K562 (cell line): ENCODE results near the gene IPP. TPM values are rescaled to one million over a fixed set of nuclear protein-coding genes. Genes with fewer than 3 reads are reported as not detected.

Experiments
- ATAC-seq: fragments of 200-7000 bp; cut with Tn5 transposase; 3 replicates; pipeline ENCODE4 v1.9.1; 2020; ENCODE audit warnings: moderate library complexity
- BruUV-seq: library from RNA; stranded (reverse); fragments of 400-500 nt; replicated peaks from 2 replicates; lab custom pipeline; 2021; lab: Mats Ljungman, UMichigan
- CTCF ChIA-PET: fragments of 300-600 bp; formaldehyde crosslinking; extraction: SDS; loops from one replicate; lab custom pipeline; 2021; ENCODE audit warnings: low intra/inter-chr PET ratio; lab: Yijun Ruan, JAX
- POLR2A ChIA-PET: fragments of 300-600, 350-650 bp; sonication (Branson Sonifier 250); formaldehyde crosslinking; extraction: SDS; loops from one replicate; lab custom pipeline; 2021; ENCODE audit warnings: antibody characterized with exemption, inconsistent platforms; lab: Yijun Ruan, JAX
- DNase-seq, 4 experiments: peaks; one replicate each; pipeline versions ENCODE4 v3.0.0 to v3.0.0-alpha.2; 2011 to 2018; ENCODE audit warnings: low spot score in 3 of 4, mixed read lengths in 3 of 4; ENCODE audit errors: extremely low read depth in 1 of 4
- FAIRE-seq: peaks from 2 replicates; lab custom pipeline; 2011; peaks lifted over from hg19 to GRCh38; lab: Jason Lieb, UNC
- H2AFZ ChIP-seq: 2 replicates; pipeline ENCODE4 v1.6.0; 2011; ENCODE audit warnings: low read depth, low read length, control low read depth, inconsistent platforms
- H3K27ac ChIP-seq: fragments of 200-600 bp; 3 replicates; pipeline ENCODE4 v1.8.0; 2011; ENCODE audit warnings: low read depth, mild to moderate bottlenecking, control low read depth, inconsistent platforms, low read length, moderate library complexity, mixed read lengths; ENCODE audit errors: extremely low read depth
- H3K27me3 ChIP-seq, 2 experiments: fragments of 300-600 bp in 1 of 2; 2 replicates in 1 of 2; 3 replicates in 1 of 2; pipeline versions ENCODE4 v1.6.0 to v1.8.0; 2011; ENCODE audit warnings: inconsistent platforms in 2 of 2, low read length in 2 of 2, mild to moderate bottlenecking in 1 of 2, mixed read lengths in 1 of 2, moderate library complexity in 1 of 2; ENCODE audit not compliant: control insufficient read depth in 2 of 2, insufficient read depth in 2 of 2
- H3K36me3 ChIP-seq: fragments of 300-600 bp; 3 replicates; pipeline ENCODE4 v1.8.0; 2011; ENCODE audit warnings: mild to moderate bottlenecking, low read length, inconsistent platforms; ENCODE audit not compliant: control insufficient read depth, insufficient read depth
- H3K4me1 ChIP-seq, 2 experiments: fragments of 200-600 bp in 1 of 2; replicated peaks in 1 of 2; 2 replicates in 1 of 2; 3 replicates in 1 of 2; pipeline versions ENCODE4 v1.5.1 to v1.8.0; 2011; ENCODE audit warnings: inconsistent platforms in 2 of 2, low read length in 2 of 2, mild to moderate bottlenecking in 1 of 2, mixed read lengths in 1 of 2, moderate library complexity in 1 of 2; ENCODE audit not compliant: control insufficient read depth in 2 of 2, insufficient read depth in 2 of 2
- H3K4me2 ChIP-seq: 2 replicates; pipeline ENCODE4 v1.6.1; 2011; ENCODE audit warnings: low read length, control low read depth, inconsistent platforms, mixed read lengths; ENCODE audit not compliant: insufficient read depth
- H3K4me3 ChIP-seq: fragments of 200-600 bp; sonication (generic), shearing (Covaris generic); 2 replicates; pipeline ENCODE4 v1.5.1; 2016; ENCODE audit warnings: control low read depth, inconsistent platforms
- H3K79me2 ChIP-seq: fragments of 200-600 bp; 3 replicates; pipeline ENCODE4 v1.8.0; 2011; ENCODE audit warnings: low read length, inconsistent platforms; ENCODE audit not compliant: control insufficient read depth, insufficient read depth
- H3K9ac ChIP-seq, 2 experiments: 2 replicates each; pipeline versions ENCODE4 v1.6.0 to v1.6.1; 2011; ENCODE audit warnings: low read depth in 2 of 2, low read length in 2 of 2, control low read depth in 1 of 2, inconsistent platforms in 1 of 2, mild to moderate bottlenecking in 1 of 2, mixed read lengths in 1 of 2; ENCODE audit not compliant: insufficient read depth in 1 of 2
- H3K9me1 ChIP-seq: one replicate; pipeline ENCODE4 v1.6.0; 2011; ENCODE audit warnings: inconsistent platforms, mild to moderate bottlenecking, low read length, moderate library complexity; ENCODE audit not compliant: control insufficient read depth, insufficient read depth
- H3K9me3 ChIP-seq: replicated peaks from 2 replicates; pipeline ENCODE4 v1.5.1; 2011; ENCODE audit warnings: low read depth, low read length, inconsistent platforms; ENCODE audit not compliant: control insufficient read depth, insufficient read depth
- H4K20me1 ChIP-seq: replicated peaks from 2 replicates; pipeline ENCODE4 v1.6.1; 2011; ENCODE audit warnings: low read length, inconsistent platforms, mixed read lengths; ENCODE audit not compliant: control insufficient read depth, insufficient read depth
- ARID1B ChIP-seq: fragments of 450-650 bp; IDR thresholded peaks from 2 replicates; pipeline ENCODE4 v1.6.1; 2016; ENCODE audit warnings: antibody characterized with exemption, mild to moderate bottlenecking, inconsistent platforms
- BRF2 ChIP-seq: IDR thresholded peaks from 3 replicates; pipeline ENCODE4 v1.6.1; 2011; ENCODE audit warnings: borderline replicate concordance, mild to moderate bottlenecking; ENCODE audit not compliant: insufficient read length, insufficient read depth
- CREB5 ChIP-seq: fragments of 250-450 bp; sonication (Bioruptor Pico); IDR thresholded peaks from 2 replicates; pipeline ENCODE4 v1.5.0; 2020; ENCODE audit warnings: mild to moderate bottlenecking
- NFIC ChIP-seq: fragments of 450-650 bp; IDR thresholded peaks from 2 replicates; pipeline ENCODE4 v1.6.1; 2017; ENCODE audit warnings: mild to moderate bottlenecking, inconsistent platforms
- RBM25 ChIP-seq: fragments of 200-400 bp; formaldehyde crosslinking; IDR thresholded peaks from 2 replicates; pipeline ENCODE4 v1.6.1; 2018; ENCODE audit warnings: low read length, low read depth, moderate library complexity; ENCODE audit not compliant: severe bottlenecking
- RFX1 ChIP-seq: fragments of 450-650 bp; IDR thresholded peaks from 2 replicates; pipeline ENCODE4 v1.6.1; 2016; ENCODE audit warnings: mild to moderate bottlenecking, moderate library complexity
- TOE1 ChIP-seq, 2 experiments: fragments of 450-650 bp in 1 of 2; sonication (generic) in 1 of 2; formaldehyde crosslinking in 1 of 2; IDR thresholded peaks; 2 replicates each; pipeline versions ENCODE4 v1.7.1 to v1.8.0; 2016 to 2022; ENCODE audit warnings: borderline replicate concordance in 2 of 2, mild to moderate bottlenecking in 2 of 2, antibody characterized with exemption in 1 of 2, inconsistent platforms in 1 of 2, low read depth in 1 of 2, missing genetic modification reagents in 1 of 2, moderate library complexity in 1 of 2
- ZNF121 ChIP-seq: sonication (generic); formaldehyde crosslinking; conservative IDR thresholded peaks from 2 replicates; pipeline ENCODE4 v1.8.0; 2022; ENCODE audit warnings: missing genetic modification reagents
- ZNF780A ChIP-seq: fragments of 250-450 bp; sonication (Bioruptor Pico); IDR thresholded peaks from 2 replicates; pipeline ENCODE4 v1.5.0; 2021; ENCODE audit warnings: mild to moderate bottlenecking
- WGBS: fragments of 100-300 bp; shearing (Covaris generic); methylation state at CpG from one replicate; pipeline ENCODE4 v1.1.6; 2016; ENCODE audit warnings: low coverage, mixed read lengths; ENCODE audit not compliant: insufficient coverage; ENCODE audit errors: missing lambda C conversion rate; 5-methylcytosine and 5-hydroxymethylcytosine counted together
- in situ Hi-C: fragments of 300-500 bp; cut with MboI; formaldehyde crosslinking; loops from 4 replicates; pipeline ENCODE4 v1.15.0; 2018; ENCODE audit warnings: inconsistent platforms, mixed read lengths
- intact Hi-C: fragments of 100-400 bp; cut with micrococcal nuclease; formaldehyde crosslinking; loops from 2 replicates; pipeline ENCODE4 v1.14.2; 2022
- polyA plus RNA-seq, 8 experiments: library from polyadenylated mRNA; depleted of rRNA in 4 of 8; stranded (reverse) in 5 of 8; unstranded in 3 of 8; fragments of >200 nt; fragmentation: Nextera tagmentation in 2 of 8; fragmentation: Illumina TruSeq in 1 of 8; extraction: Ambion mirVana in 2 of 8; extraction: Trizol in 1 of 8; gene quantifications; 2 replicates each; pipeline versions ENCODE4 v1.2.1 to v1.2.3, GENCODE V29; 2011 to 2014; ENCODE audit warnings: inconsistent platforms in 1 of 8, missing spikeins in 1 of 8
- total RNA-seq, 7 experiments: library from RNA; depleted of rRNA in 6 of 7; stranded (reverse); fragments of >200 nt in 6 of 7; fragmentation: Illumina TruSeq in 2 of 7; extraction: Trizol in 2 of 7; gene quantifications; 2 replicates each; pipeline versions ENCODE4 v1.2.1 to v1.2.3, GENCODE V29; 2011 to 2021; ENCODE audit warnings: low replicate concordance in 1 of 7

Gene IPP
- total and polyA plus RNA-seq, 9 of the 15 experiments (the other 6 are each of a cell fraction or from before 2014, with no cell fraction given), result 6.9 to 15.1 (median 9.7) TPM

- no peaks in the 10 kb centered on the region for H3K9me1 ChIP-seq
- WGBS, result 50% methylated on average over 3 of the region's 3 CpGs
- no peak overlapping the region for H2AFZ ChIP-seq
- no peaks in the 10 kb centered on the region for H3K79me2 ChIP-seq
- TF ChIP-seq ZNF121 (CRISPR knock-in tag) (peak; percentile 61), NFIC (peak; percentile 40; the same call in 1 of the 2 replicates), RBM25 (peak; percentile 56), CREB5 (CRISPR knock-in tag) (no peak)
- ATAC-seq (no peak), DNase-seq (no peak), FAIRE-seq (no peak)
- in situ Hi-C loops (no loop called here), intact Hi-C loops (no loop called here)
- no peak overlapping the region for H3K27ac ChIP-seq
- H3K4me3 ChIP-seq, result no peak overlapping the region
- ChIA-PET POLR2A (interaction anchor here (0.8 to 1.1 kb wide), 2 partner anchors 9 to 20 kb away, joined by 3 to 4 read pairs; no protein-coding TSS in a partner anchor), CTCF (no interaction called here)
- no peak overlapping the region for H3K4me2 ChIP-seq
- no peak overlapping the region for H3K9ac ChIP-seq
- no peaks in the 10 kb centered on the region for H3K27me3 ChIP-seq
- H3K36me3 ChIP-seq, result 0 out of 3 replicates have a peak, but pooled peaks cover 3% of the 10 kb centered on the region
- no peaks in the 10 kb centered on the region for H3K9me3 ChIP-seq
- BruUV-seq, result no TSS peak
- no peaks in the 10 kb centered on the region for H4K20me1 ChIP-seq
- H3K4me1 ChIP-seq, result no peaks in the 10 kb centered on the region
Measured at GRCh38 chr1:45713711-45714110, 36.7 kb downstream of the IPP start.

GRCh38 chr1:45704637-45705036 is 45.8 kb downstream of the IPP start:
- POLR2A ChIA-PET, result interaction anchor here (0.8 to 1.8 kb wide), 6 partner anchors 8 to 33 kb away, joined by 3 to 5 read pairs (median 4); no protein-coding TSS in a partner anchor

More at GRCh38 chr1:45704637-45705036, 45.8 kb downstream of the IPP start:
- no peak overlapping the region for H3K27ac ChIP-seq
- no peak for ATAC-seq
- no peaks in the 10 kb centered on the region for H3K27me3 ChIP-seq
- H3K4me2 ChIP-seq, result no peak overlapping the region
- BruUV-seq, result no TSS peak
- H3K4me3 ChIP-seq, result no peak overlapping the region
- CTCF ChIA-PET, result no interaction called here
- H3K9me1 ChIP-seq, result no peaks in the 10 kb centered on the region
- in situ Hi-C loops (no loop called here), intact Hi-C loops (no loop called here)
- no peaks in the 10 kb centered on the region for H3K36me3 ChIP-seq
- 94% methylated on average over 1 of the region's 1 CpG for WGBS
- no peaks in the 10 kb centered on the region for H4K20me1 ChIP-seq
- TF ChIP-seq TOE1 (IDR thresholded peaks at IDR 0.05; ENCODE audit: borderline replicate concordance), result no peak
- TF ChIP-seq TOE1 (CRISPR knock-in tag; IDR thresholded peaks at IDR 0.05; ENCODE audit: borderline replicate concordance, low read depth), result no peak
- TF ChIP-seq ZNF780A (CRISPR knock-in tag), result no peak
- no peak for TF ChIP-seq BRF2
- TF ChIP-seq ARID1B, result no peak
- TF ChIP-seq RFX1, result peak; percentile 16; the same call in 1 of the 2 replicates
- no peak overlapping the region for H3K9ac ChIP-seq
- no peaks in the 10 kb centered on the region for H3K79me2 ChIP-seq
- no peaks in the 10 kb centered on the region for H3K4me1 ChIP-seq
- FAIRE-seq, result no peak
- H3K9me3 ChIP-seq, result no peaks in the 10 kb centered on the region; the same call in 1 of the 2 replicates
- no peak overlapping the region for H2AFZ ChIP-seq
- no peak for DNase-seq
